ENCODE measurements around the gene PDE8B. TPM values are rescaled to one million over a fixed set of nuclear protein-coding genes. Genes with fewer than 3 reads are reported as not detected.

The PDE8B gene
- total and polyA plus RNA-seq, 2 experiments from 2014 or later = 0.45 to 0.91 TPM

DNA sequence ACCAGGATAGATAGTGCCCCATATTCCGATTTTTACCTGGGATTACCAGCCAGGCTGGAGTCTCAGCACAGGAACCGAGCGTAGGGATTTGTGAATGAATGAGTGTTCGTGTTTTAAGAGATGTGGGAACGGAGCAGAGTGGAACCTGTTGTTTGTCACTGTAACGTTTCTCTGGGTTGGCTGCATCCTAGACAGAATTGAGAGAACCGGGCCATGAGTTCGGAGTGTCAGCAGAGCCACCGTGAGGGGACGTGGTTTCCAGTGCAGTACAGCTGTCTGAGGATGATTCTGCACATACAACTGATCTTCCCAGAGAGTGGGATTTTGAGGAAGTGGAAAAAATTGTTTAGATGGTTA lies 1.2 kb downstream of the PDE8B start (continued):
- TF ChIP-seq, protein P1, sequence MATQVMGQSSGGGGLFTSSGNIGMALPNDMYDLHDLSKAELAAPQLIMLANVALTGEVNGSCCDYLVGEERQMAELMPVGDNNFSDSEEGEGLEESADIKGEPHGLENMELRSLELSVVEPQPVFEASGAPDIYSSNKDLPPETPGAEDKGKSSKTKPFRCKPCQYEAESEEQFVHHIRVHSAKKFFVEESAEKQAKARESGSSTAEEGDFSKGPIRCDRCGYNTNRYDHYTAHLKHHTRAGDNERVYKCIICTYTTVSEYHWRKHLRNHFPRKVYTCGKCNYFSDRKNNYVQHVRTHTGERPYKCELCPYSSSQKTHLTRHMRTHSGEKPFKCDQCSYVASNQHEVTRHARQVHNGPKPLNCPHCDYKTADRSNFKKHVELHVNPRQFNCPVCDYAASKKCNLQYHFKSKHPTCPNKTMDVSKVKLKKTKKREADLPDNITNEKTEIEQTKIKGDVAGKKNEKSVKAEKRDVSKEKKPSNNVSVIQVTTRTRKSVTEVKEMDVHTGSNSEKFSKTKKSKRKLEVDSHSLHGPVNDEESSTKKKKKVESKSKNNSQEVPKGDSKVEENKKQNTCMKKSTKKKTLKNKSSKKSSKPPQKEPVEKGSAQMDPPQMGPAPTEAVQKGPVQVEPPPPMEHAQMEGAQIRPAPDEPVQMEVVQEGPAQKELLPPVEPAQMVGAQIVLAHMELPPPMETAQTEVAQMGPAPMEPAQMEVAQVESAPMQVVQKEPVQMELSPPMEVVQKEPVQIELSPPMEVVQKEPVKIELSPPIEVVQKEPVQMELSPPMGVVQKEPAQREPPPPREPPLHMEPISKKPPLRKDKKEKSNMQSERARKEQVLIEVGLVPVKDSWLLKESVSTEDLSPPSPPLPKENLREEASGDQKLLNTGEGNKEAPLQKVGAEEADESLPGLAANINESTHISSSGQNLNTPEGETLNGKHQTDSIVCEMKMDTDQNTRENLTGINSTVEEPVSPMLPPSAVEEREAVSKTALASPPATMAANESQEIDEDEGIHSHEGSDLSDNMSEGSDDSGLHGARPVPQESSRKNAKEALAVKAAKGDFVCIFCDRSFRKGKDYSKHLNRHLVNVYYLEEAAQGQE (IDR thresholded peaks at IDR 0.05; ENCODE audit: unreplicated experiment) = no peak
- no peak for TF ChIP-seq ZNF114 (CRISPR knock-in tag; IDR thresholded peaks at IDR 0.05)
- TF ChIP-seq, protein P2, sequence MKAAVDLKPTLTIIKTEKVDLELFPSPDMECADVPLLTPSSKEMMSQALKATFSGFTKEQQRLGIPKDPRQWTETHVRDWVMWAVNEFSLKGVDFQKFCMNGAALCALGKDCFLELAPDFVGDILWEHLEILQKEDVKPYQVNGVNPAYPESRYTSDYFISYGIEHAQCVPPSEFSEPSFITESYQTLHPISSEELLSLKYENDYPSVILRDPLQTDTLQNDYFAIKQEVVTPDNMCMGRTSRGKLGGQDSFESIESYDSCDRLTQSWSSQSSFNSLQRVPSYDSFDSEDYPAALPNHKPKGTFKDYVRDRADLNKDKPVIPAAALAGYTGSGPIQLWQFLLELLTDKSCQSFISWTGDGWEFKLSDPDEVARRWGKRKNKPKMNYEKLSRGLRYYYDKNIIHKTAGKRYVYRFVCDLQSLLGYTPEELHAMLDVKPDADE (IDR thresholded peaks at IDR 0.05) = no peak

DNA sequence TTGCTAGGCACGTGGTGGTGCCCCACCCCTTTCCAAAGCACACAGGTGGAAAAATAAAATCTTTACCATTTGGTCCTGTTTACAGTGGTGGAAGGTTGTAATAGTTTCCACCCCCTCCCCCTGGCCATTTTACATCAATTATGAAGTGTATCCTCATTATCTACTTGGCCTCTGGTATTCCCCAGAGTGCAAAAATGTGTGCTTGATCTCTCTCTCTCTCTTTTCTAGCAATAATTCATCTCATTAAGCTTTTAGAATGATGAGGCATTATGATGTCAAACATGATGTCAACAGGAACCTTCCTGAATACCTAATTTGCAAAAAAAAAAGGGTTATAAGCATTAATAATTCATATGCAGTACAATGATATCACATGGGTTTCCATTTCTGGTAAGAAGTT lies 3.1 kb downstream of the PDE8B start:
- no peaks in the 10 kb centered on the region for H3K36me3 Mint-ChIP-seq (ENCODE audit: low read depth)
- Histone ChIP-seq H3K36me3 (ENCODE audit: insufficient read depth) (no peaks in the 10 kb centered on the region), H3K27ac (ENCODE audit: low read depth) (no peak overlapping the region), H3F3A (replicated peaks; ENCODE audit: low read depth) (no peaks in the 10 kb centered on the region), H3K79me2 (replicated peaks; ENCODE audit: insufficient read depth) (no peaks in the 10 kb centered on the region), H3K27me3 (ENCODE audit: insufficient read depth) (peaks cover 60% of the 10 kb centered on the region), H4K20me1 (replicated peaks; ENCODE audit: insufficient read depth) (peaks cover 13% of the 10 kb centered on the region; the same call in 1 of the 2 replicates), H3K4me2 (no peak overlapping the region), H2AFZ (no peak overlapping the region), H3K9me2 (ENCODE audit: insufficient read depth) (no peaks in the 10 kb centered on the region), H3K4me1 (ENCODE audit: insufficient read depth) (peaks cover 3% of the 10 kb centered on the region; the same call in 1 of the 2 replicates), H3K4me3 (no peak overlapping the region)
- H3K27ac Mint-ChIP-seq = no peak overlapping the region
- peaks cover 11% of the 10 kb centered on the region for H3K4me1 Mint-ChIP-seq
- peaks cover 27% of the 10 kb centered on the region for H3K27me3 Mint-ChIP-seq (ENCODE audit: insufficient read depth, low read depth, poor library complexity)
- H3K9me3 Mint-ChIP-seq = no peaks in the 10 kb centered on the region
- DNase-seq (ENCODE audit: low spot score) (no peak), ATAC-seq (no peak)
- no peak overlapping the region for H3K4me3 Mint-ChIP-seq
- no peak for TF ChIP-seq JUNB (IDR thresholded peaks at IDR 0.05; ENCODE audit: unreplicated experiment)

DNA sequence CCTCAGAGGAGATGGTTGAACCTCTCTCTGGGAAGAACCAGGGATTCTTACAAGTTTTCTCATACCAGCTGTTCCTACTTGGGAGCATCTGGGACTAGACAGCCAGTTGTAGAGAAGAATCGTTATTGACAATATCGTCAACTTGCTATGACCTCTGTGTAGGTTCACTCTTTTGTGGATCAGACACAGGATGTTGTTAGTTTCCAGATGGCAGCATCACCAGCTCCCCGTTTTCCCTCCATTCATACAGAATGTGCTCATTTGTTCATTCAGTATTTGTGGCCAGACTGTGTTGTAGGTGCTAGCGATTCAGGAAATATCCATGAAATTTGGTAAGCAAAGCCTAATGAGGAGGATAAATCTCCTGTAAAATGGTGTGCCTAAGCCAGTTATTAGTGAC lies 3.7 kb downstream of the PDE8B start:
- Mint-ChIP-seq H3K36me3 (ENCODE audit: low read depth) (no peaks in the 10 kb centered on the region), H3K4me3 (no peak overlapping the region), H3K27ac (no peak overlapping the region), H3K4me1 (peaks cover 11% of the 10 kb centered on the region), H3K27me3 (ENCODE audit: insufficient read depth, low read depth, poor library complexity) (peaks cover 22% of the 10 kb centered on the region), H3K9me3 (no peaks in the 10 kb centered on the region)
- Histone ChIP-seq H3F3A (replicated peaks; ENCODE audit: low read depth) (no peaks in the 10 kb centered on the region), H3K36me3 (ENCODE audit: insufficient read depth) (no peaks in the 10 kb centered on the region), H3K79me2 (replicated peaks; ENCODE audit: insufficient read depth) (no peaks in the 10 kb centered on the region), H2AFZ (no peak overlapping the region), H3K27ac (ENCODE audit: low read depth) (no peak overlapping the region), H3K27me3 (ENCODE audit: insufficient read depth) (peaks cover 54% of the 10 kb centered on the region), H3K9me2 (ENCODE audit: insufficient read depth) (no peaks in the 10 kb centered on the region), H3K4me2 (no peak overlapping the region), H4K20me1 (replicated peaks; ENCODE audit: insufficient read depth) (peaks cover 11% of the 10 kb centered on the region; the same call in 1 of the 2 replicates), H3K4me1 (ENCODE audit: insufficient read depth) (peaks cover 3% of the 10 kb centered on the region; the same call in 1 of the 2 replicates), H3K4me3 (no peak overlapping the region)
- no peak for ATAC-seq
- no peak for DNase-seq (ENCODE audit: low spot score)
- TF ChIP-seq ZNF114 (CRISPR knock-in tag; IDR thresholded peaks at IDR 0.05) = no peak
- TF ChIP-seq ZNF331 (CRISPR knock-in tag; IDR thresholded peaks at IDR 0.05; ENCODE audit: low read depth) = no peak
- TF ChIP-seq, protein P3, sequence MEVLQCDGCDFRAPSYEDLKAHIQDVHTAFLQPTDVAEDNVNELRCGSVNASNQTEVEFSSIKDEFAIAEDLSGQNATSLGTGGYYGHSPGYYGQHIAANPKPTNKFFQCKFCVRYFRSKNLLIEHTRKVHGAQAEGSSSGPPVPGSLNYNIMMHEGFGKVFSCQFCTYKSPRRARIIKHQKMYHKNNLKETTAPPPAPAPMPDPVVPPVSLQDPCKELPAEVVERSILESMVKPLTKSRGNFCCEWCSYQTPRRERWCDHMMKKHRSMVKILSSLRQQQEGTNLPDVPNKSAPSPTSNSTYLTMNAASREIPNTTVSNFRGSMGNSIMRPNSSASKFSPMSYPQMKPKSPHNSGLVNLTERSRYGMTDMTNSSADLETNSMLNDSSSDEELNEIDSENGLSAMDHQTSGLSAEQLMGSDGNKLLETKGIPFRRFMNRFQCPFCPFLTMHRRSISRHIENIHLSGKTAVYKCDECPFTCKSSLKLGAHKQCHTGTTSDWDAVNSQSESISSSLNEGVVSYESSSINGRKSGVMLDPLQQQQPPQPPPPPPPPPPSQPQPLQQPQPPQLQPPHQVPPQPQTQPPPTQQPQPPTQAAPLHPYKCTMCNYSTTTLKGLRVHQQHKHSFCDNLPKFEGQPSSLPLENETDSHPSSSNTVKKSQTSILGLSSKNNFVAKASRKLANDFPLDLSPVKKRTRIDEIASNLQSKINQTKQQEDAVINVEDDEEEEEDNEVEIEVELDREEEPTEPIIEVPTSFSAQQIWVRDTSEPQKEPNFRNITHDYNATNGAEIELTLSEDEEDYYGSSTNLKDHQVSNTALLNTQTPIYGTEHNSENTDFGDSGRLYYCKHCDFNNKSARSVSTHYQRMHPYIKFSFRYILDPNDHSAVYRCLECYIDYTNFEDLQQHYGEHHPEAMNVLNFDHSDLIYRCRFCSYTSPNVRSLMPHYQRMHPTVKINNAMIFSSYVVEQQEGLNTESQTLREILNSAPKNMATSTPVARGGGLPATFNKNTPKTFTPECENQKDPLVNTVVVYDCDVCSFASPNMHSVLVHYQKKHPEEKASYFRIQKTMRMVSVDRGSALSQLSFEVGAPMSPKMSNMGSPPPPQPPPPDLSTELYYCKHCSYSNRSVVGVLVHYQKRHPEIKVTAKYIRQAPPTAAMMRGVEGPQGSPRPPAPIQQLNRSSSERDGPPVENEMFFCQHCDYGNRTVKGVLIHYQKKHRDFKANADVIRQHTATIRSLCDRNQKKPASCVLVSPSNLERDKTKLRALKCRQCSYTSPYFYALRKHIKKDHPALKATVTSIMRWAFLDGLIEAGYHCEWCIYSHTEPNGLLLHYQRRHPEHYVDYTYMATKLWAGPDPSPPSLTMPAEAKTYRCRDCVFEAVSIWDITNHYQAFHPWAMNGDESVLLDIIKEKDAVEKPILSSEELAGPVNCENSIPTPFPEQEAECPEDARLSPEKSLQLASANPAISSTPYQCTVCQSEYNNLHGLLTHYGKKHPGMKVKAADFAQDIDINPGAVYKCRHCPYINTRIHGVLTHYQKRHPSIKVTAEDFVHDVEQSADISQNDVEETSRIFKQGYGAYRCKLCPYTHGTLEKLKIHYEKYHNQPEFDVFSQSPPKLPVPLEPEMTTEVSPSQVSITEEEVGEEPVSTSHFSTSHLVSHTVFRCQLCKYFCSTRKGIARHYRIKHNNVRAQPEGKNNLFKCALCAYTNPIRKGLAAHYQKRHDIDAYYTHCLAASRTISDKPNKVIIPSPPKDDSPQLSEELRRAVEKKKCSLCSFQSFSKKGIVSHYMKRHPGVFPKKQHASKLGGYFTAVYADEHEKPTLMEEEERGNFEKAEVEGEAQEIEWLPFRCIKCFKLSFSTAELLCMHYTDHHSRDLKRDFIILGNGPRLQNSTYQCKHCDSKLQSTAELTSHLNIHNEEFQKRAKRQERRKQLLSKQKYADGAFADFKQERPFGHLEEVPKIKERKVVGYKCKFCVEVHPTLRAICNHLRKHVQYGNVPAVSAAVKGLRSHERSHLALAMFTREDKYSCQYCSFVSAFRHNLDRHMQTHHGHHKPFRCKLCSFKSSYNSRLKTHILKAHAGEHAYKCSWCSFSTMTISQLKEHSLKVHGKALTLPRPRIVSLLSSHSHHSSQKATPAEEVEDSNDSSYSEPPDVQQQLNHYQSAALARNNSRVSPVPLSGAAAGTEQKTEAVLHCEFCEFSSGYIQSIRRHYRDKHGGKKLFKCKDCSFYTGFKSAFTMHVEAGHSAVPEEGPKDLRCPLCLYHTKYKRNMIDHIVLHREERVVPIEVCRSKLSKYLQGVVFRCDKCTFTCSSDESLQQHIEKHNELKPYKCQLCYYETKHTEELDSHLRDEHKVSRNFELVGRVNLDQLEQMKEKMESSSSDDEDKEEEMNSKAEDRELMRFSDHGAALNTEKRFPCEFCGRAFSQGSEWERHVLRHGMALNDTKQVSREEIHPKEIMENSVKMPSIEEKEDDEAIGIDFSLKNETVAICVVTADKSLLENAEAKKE (CRISPR knock-in tag; IDR thresholded peaks at IDR 0.05) = no peak
- no peak for TF ChIP-seq EZH2 (IDR thresholded peaks at IDR 0.05; ENCODE audit: low read depth, unreplicated experiment)

Data from GM23338 (cell line).